GM18907 (cell line): ENCODE measurements around the gene DNM3.

Experiments used
- ATAC-seq: cut with Tn5 transposase; IDR thresholded peaks from one replicate; pipeline ENCODE4 v1.9.1; 2021; ENCODE audit warnings: mild to moderate bottlenecking, moderate library complexity; ENCODE audit not compliant: unreplicated experiment

Gene DNM3

DNA sequence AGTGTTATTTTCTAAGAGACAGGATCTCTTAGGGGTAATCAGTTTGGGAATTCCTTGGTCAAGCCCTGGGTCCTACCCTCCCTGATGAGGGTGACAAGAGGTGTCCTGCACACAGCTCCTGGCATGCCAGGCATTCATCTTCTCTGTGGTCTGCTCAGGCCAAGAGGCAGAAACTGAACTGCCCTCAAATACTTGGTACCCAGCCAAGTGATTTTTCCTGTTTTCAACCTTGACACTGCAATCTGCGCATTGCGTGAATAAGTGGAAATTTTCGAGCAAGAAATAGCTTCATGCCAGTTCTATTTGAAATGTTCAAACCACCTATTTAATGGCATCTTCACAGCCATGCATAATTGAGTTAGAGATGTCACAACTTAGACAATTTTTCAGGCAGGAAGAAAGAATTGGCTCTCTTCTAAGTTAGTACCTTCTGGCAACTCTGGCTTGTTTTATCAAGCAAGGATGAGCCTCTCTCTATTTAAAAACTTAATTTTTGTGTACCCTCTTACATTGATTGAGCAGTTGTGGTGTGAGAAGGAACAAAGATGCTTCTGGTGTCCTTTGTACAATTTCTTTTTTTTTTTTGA is 27.0 kb downstream of the DNM3 start:
- ATAC-seq = no peak

- ATAC-seq = no peak
These were observed 27.8 kb downstream of the DNM3 start for GRCh38 chr1:171869097-171869496.

DNA sequence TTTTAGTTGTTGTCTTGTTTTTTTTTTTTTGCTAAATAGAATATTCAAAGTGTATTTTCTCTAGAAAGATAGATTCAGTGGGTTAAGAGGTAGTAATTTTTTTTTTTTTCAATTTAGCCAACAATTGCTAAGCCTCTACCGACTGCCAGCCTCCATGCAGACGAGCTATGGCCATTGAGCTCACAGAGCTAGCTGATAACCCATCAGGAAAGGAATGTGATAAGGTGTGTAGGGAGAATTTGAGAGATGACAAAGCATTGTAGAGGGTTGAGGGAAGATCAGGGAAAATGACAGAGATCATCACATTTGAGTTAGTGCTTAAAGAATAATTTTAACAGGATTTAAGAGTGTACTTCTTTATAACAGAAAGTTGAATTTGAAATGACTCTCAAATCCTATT is 30.6 kb downstream of the DNM3 start:
- no peak for ATAC-seq

DNA sequence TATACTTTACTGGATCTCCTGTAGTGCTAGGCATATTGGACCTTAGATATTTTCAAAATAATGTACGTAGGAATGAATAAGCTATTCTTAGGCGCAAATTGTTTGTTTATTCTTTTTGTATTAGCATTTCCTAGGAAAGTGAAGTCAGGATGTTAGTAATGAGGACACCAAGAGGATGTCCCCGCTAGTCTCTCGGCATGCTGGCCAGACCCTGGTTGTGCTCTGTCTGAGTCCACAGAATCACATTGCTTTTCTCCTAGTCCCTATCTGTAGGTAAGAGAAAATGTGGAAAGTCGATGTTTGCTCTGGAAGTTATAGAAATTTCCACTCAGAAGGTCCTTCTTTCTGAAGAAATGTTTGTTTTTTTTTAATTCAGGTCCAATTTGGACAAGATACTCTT is 31.1 kb downstream of the DNM3 start:
- no peak for ATAC-seq

- ATAC-seq = no peak
These were observed 32.4 kb downstream of the DNM3 start for GRCh38 chr1:171873664-171874063.

GRCh38 chr1:171877701-171878100 is 36.4 kb downstream of the DNM3 start:
- no peak for ATAC-seq

GRCh38 chr1:171879556-171879955 is 38.3 kb downstream of the DNM3 start:
- ATAC-seq = no peak

DNA sequence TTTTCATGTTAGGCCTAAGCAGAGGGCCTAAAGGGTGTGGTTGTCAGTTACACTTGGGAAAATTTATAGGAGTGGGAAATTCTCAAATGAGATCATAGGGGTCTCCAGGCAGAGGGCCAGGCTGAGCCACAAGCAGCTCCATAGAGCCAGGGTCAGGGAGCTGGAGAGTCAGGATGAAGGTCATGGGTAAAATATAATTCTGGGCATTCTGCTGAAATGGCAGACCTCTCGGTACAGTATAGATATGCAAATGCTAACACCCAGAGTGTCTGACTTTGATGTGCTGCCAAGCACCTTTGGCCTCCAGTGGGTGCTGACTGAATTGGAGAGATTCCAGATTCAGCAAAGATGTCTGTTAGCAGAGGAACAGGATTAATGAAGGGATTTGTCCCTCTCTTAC is 40.1 kb downstream of the DNM3 start:
- ATAC-seq = no peak

GRCh38 chr1:171883849-171884248 is 42.6 kb downstream of the DNM3 start:
- ATAC-seq = no peak

DNA sequence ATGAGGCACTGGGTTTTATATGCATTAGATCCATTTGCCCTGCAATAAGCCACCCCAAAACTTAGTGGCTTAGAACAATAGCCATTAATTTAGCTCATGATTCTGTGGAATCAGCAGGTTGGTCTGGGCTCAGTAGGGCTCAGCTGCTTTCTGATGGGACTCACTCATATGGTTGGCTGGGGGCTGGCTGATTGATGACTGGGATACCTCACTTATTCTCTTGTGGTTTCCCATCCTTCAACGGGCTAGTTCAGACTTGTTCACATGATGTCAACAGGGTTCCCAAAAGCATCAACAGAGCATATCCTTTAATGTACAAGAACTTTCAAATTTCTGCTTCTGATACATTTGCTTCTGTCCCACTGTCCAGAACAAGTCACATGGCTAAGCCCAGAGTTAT is 43.2 kb downstream of the DNM3 start:
- no peak for ATAC-seq

- no peak for ATAC-seq
These were observed 48.8 kb downstream of the DNM3 start for GRCh38 chr1:171890131-171890530.

DNA sequence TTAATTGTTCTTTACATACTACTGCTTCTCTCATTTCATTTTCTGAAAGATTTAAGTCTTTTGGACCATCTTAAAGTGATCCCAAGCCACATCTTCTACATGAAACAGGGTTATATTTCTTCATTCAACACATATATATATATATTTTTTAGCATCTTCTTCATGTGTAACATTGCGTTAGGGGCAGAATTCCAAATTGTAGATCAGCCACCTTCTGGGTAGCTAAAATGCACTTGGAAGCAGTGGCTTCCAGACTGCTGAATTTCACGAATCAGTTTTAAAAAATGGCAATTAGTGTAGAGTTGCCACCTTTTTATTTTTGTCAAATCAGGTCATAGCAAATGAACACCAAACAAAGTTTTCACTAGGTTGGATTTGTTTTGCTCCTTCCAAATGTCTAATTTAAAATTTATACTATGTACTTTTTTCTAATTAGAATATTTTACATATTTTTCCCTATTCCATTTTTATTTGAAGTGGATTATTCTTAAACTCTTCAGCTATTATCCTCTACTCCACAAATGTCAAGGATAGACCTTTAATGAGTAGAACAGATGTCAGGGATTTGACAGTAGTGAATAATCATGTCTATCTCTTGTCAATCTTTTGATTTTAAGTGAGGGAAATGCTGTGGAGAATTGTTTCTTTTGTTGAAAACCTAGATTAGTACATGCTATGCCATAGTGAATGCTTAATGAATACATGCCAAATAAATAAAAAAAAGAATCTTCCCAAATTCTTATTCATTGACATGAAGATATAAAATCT is 55.8 kb downstream of the DNM3 start:
- ATAC-seq = no peak

DNA sequence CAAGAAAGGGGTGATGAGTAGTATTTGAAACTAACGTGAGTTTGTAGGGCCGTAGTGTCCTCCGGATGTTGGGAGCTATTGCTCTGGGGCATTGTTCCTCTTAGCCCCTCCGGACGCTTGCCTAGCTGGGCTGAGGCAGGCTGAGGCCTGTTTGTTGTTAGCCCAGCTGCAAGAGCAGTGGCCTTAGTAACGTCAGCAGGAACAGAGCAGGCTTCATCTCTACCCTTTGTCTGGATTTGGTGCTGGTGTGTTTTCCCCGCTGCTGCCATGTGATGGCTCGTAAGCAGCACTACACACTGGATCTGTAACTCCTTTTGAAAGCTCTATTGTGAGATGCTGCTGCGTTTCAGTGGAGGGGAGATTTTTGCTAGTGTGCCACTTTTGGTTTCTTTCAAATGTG is 57.6 kb downstream of the DNM3 start:
- ATAC-seq = no peak

- ATAC-seq = no peak
These were observed 58.5 kb downstream of the DNM3 start for GRCh38 chr1:171899838-171900237.

DNA sequence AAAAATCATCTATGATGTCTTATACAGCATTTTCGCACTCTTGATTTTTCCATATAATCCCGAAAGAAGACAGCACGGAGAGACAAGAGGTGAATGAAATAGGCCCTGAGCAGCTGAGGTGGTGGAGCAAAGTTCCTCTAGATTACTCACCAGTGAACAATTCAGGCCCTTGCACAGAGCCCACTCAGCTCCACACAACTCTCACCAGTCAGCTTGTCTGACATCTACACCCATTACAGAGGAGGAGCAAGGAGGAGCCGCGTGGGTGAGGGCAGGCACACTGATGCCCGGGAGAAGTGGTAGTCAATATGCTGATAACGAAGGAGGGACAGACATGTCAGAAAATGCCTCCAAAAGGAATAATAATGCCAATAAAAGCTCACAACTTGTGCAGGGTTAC is 59.9 kb downstream of the DNM3 start:
- no peak for ATAC-seq

DNA sequence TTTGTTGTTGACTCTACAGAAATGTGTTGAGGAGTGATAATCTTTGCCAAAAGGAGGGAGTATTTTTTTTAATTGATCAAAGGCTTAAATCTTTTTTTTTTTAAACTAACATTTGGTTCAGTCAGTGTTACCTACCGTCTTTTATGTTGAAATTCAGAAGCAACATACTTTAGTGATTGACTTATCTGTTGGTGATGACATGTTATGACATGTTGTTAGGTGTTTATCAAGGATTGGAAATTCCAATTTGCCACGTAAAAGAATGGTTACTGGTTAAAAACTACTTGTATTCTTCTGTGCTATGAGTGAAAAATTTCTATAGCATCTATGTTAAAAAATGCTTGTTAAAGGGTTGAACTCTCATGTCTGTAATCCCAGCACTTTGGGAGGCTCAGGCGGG is 61.2 kb downstream of the DNM3 start:
- no peak for ATAC-seq

GRCh38 chr1:171904778-171905450 is 63.6 kb downstream of the DNM3 start:
- ATAC-seq = no peak

DNA sequence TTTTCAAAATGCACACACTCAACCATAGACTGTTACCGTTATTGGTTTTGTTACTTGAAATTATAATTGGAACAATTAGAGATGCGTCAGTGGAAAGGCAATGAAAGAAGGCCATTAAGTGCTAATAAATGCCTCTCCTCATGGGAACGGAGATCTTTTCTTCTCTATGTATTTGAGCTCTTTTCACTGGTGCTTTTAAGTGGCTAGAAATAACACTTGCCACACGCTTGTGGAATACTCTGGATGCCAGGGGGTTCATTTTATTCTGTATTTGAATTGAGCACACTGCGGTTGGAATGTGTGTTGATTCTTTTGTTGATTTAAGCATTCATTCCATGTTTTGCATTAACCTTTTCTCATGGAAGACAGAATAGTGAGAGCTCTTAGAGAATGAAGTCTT is 68.4 kb downstream of the DNM3 start:
- no peak for ATAC-seq

DNA sequence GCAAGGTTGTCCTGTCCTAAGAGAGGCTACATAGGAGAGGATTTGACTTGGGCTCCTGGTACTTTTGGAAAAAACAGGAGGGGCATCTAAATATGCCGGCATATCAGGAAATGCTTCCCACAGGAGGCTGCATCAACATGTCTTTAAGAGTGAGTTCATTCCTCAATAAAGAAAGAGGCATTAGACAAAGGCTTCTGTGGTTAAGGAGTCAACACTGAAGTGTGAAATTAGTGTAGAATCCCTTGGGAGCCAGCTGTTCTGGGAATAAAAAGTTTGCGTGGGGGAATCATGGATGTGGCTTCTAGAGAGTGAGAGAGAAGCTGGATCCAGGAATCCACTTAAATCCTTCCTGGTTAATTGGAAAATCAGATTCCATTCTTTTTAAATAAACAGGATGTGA is 69.5 kb downstream of the DNM3 start:
- no peak for ATAC-seq

DNA sequence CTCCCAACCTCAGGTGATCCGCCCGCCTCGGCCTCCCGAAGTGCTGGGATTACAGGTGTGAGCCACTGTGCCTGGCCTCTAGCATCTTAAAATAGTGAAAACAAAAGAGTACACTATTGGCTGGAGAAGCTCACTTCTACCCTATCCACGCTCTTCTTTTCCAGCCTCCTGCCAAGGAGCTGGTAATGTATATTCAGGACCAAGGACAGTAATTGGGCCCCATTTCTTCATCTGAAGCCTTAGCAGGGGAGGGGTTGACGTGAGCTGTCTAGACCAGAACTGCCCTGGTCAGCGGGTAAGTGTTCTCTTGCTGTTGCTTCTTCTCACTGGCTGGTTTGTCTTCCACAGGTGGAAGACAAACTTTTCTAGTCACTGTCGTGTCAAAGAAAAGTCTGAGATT is 70.2 kb downstream of the DNM3 start:
- no peak for ATAC-seq

DNA sequence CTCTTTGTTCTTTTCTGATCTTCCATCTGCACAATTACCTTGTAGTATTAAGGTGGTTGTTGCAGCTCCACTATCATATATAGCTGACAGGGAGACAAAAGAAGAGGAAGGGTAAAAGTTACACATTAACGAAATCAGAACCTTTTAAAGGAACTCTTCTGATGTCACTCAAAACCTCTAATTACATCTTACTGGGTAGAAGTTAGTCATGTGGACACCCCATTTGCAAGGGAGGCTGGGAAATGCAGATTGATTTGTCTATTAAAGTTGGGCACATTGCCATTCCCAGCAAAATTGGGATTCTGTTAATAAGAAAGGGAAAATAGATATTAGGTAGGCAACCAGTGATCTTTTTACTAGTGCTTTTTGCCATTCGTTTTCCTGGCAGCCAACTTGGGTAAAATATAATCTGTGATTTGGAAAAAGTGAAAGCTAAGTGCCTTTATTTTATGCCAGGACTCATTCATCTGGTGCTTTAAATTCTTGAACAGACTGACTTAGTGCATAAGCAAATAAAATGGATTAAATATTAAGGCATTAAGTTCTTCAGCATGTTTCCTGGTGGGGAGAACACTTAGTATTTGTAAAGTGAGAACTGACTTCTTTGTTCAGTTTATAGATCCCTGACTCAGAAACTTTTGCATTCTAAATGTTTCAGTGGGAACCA is 71.3 kb downstream of the DNM3 start:
- ATAC-seq = no peak

GRCh38 chr1:171913385-171913784 is 72.1 kb downstream of the DNM3 start:
- no peak for ATAC-seq
